ENCODE measurements around the gene TLN1. TPM values are rescaled to one million over a fixed set of nuclear protein-coding genes. Genes with fewer than 3 reads are reported as not detected.

TLN1 gene
- total RNA-seq, 5 donors from 2014 or later (not counting 1 experiment from before 2014, with no cell fraction given) = 229 to 366 (median 294) TPM

- CTCF ChIA-PET = interaction anchor here (0.5 to 7.1 kb wide), 11 partner anchors 14 to 584 kb away, joined by 3 to 122 read pairs (median 3); partner anchors contain the start of genes CREB3 (in 1 of the 2), GBA2 (in 1 of the 2), RGP1 (in 1 of the 2) and TLN1 (in 1 of the 2)
- H3K27me3 ChIP-seq (replicated peaks in 1 of 2; ENCODE audit: control insufficient read depth in 2 of 2, extremely low read depth in 1 of 2, insufficient read depth in 2 of 2, low read length in 1 of 2) = no peaks in the 10 kb centered on the region
- Mint-ChIP-seq H3K9me3 (no peaks in the 10 kb centered on the region), H3K4me1 (peaks cover 80 to 88% (median 86%) of the 10 kb centered on the region in 3 donors), H3K4me3 (peak overlapping the region; percentile 46 to 93 (median 64)), H3K27ac (peak overlapping the region; percentile 92 to 93), H3K27me3 (peaks cover 4 to 5% of the 10 kb centered on the region in 2 donors), H3K36me3 (peaks cover 23% of the 10 kb centered on the region)
- 50% methylated on average over 3 of the region's 3 CpGs for WGBS (ENCODE audit: insufficient coverage)
- H3K4me3 ChIP-seq (ENCODE audit: control insufficient read depth in 1 of 2, extremely low read depth in 1 of 2, low read length in 1 of 2) = peak overlapping the region in 1 of 2 donors; percentile 24
- peaks cover 36 to 80% of the 10 kb centered on the region in 2 experiments for H3K4me1 ChIP-seq (ENCODE audit: control insufficient read depth in 1 of 2, extremely low read depth in 1 of 2, insufficient read depth in 2 of 2, low read length in 2 of 2)
- H3K27ac ChIP-seq (ENCODE audit: low read length) = peak overlapping the region; percentile 83
- no peaks in the 10 kb centered on the region for H3K9me3 ChIP-seq
- ATAC-seq (replicated peaks in 1 of 4) (peak in 1 of 4 experiments; percentile 21), DNase-seq (peak in 28 of 35 experiments; percentile 27 to 72 (median 42))
- POLR2A ChIA-PET = no interaction called here
- H3K36me3 ChIP-seq (ENCODE audit: control insufficient read depth in 2 of 2, extremely low read depth in 1 of 2, insufficient read depth in 1 of 2, low read length in 1 of 2) = peaks cover 0 to 14% of the 10 kb centered on the region in 2 donors
Measured at GRCh38 chr9:35661756-35662350, 70.1 kb downstream of the TLN1 start.

- Histone ChIP-seq H3K9me3 (no peaks in the 10 kb centered on the region), H3K27ac (ENCODE audit: low read length) (peak overlapping the region; percentile 83), H3K4me3 (ENCODE audit: control insufficient read depth in 1 of 2, extremely low read depth in 1 of 2, low read length in 1 of 2) (no peak overlapping the region), H3K27me3 (replicated peaks in 1 of 2; ENCODE audit: control insufficient read depth in 2 of 2, extremely low read depth in 1 of 2, insufficient read depth in 2 of 2, low read length in 1 of 2) (no peaks in the 10 kb centered on the region), H3K36me3 (ENCODE audit: control insufficient read depth in 2 of 2, extremely low read depth in 1 of 2, insufficient read depth in 1 of 2, low read length in 1 of 2) (peaks cover 0 to 14% of the 10 kb centered on the region in 2 donors), H3K4me1 (ENCODE audit: control insufficient read depth in 1 of 2, extremely low read depth in 1 of 2, insufficient read depth in 2 of 2, low read length in 2 of 2) (peaks cover 36 to 86% of the 10 kb centered on the region in 2 experiments)
- Mint-ChIP-seq H3K36me3 (peaks cover 23% of the 10 kb centered on the region), H3K27ac (peak overlapping the region; percentile 93 to 96), H3K4me3 (peak overlapping the region in 2 of 3 donors; percentile 45 to 93), H3K27me3 (peaks cover 4 to 5% of the 10 kb centered on the region in 2 donors), H3K9me3 (no peaks in the 10 kb centered on the region), H3K4me1 (peaks cover 85 to 91% (median 89%) of the 10 kb centered on the region in 3 donors)
- DNase-seq = no peak
- no peak for ATAC-seq (replicated peaks in 1 of 4)
- ChIA-PET CTCF (interaction anchor here (0.7 to 7.1 kb wide), 11 partner anchors 9 to 583 kb away, joined by 3 to 122 read pairs (median 4); partner anchors contain the start of genes CREB3 (in 1 of the 2), GBA2 (in 1 of the 2), RGP1 (in 1 of the 2) and TLN1 (in 1 of the 2)), POLR2A (interaction anchor here in 1 of 2 donors (0.6 kb wide), 1 partner anchor 238 kb away, joined by 5 read pairs; no protein-coding TSS in a partner anchor)
- 75% methylated on average over 6 of the region's 9 CpGs for WGBS (ENCODE audit: insufficient coverage)
Measured at GRCh38 chr9:35660966-35661415, 71.0 kb downstream of the TLN1 start.

GRCh38 chr9:35659340-35659739 is 72.7 kb downstream of the TLN1 start:
- H3K9me3 Mint-ChIP-seq = no peaks in the 10 kb centered on the region
- DNase-seq (peak in 1 of 35 experiments; percentile 40), ATAC-seq (replicated peaks in 1 of 4) (no peak)
- no peaks in the 10 kb centered on the region for H3K9me3 ChIP-seq
- 0% methylated on average over 1 of the region's 3 CpGs for WGBS (ENCODE audit: insufficient coverage)
- H3K4me3 Mint-ChIP-seq = peak overlapping the region; percentile 84 to 93 (median 89)
- H3K36me3 Mint-ChIP-seq = peaks cover 23% of the 10 kb centered on the region
- H3K27ac Mint-ChIP-seq = peak overlapping the region; percentile 93 to 96
- POLR2A ChIA-PET = interaction anchor here in 1 of 2 donors (0.6 kb wide), 1 partner anchor 12 kb away, joined by 4 read pairs; no protein-coding TSS in a partner anchor
- peak overlapping the region; percentile 81 to 95 for H3K4me3 ChIP-seq (ENCODE audit: control insufficient read depth in 1 of 2, extremely low read depth in 1 of 2, low read length in 1 of 2)
- no peaks in the 10 kb centered on the region for H3K27me3 ChIP-seq (replicated peaks in 1 of 2; ENCODE audit: control insufficient read depth in 2 of 2, extremely low read depth in 1 of 2, insufficient read depth in 2 of 2, low read length in 1 of 2)
- CTCF ChIA-PET = interaction anchor here (0.6 to 7.1 kb wide), 14 partner anchors 10 to 588 kb away, joined by 3 to 122 read pairs (median 6); partner anchors contain the start of genes CREB3 (in 1 of the 2) and TLN1 (in 1 of the 2)
- H3K4me1 ChIP-seq (ENCODE audit: control insufficient read depth in 1 of 2, extremely low read depth in 1 of 2, insufficient read depth in 2 of 2, low read length in 2 of 2) = peaks cover 29 to 77% of the 10 kb centered on the region in 2 experiments
- peaks cover 0 to 14% of the 10 kb centered on the region in 2 donors for H3K36me3 ChIP-seq (ENCODE audit: control insufficient read depth in 2 of 2, extremely low read depth in 1 of 2, insufficient read depth in 1 of 2, low read length in 1 of 2)
- peaks cover 4 to 5% of the 10 kb centered on the region in 2 donors for H3K27me3 Mint-ChIP-seq
- H3K4me1 Mint-ChIP-seq = peaks cover 79 to 85% (median 81%) of the 10 kb centered on the region in 3 donors
- peak overlapping the region; percentile 99 for H3K27ac ChIP-seq (ENCODE audit: low read length)

- Mint-ChIP-seq H3K36me3 (peaks cover 23% of the 10 kb centered on the region), H3K4me3 (peak overlapping the region; percentile 84 to 93 (median 89)), H3K9me3 (no peaks in the 10 kb centered on the region), H3K27ac (peak overlapping the region; percentile 93 to 96), H3K4me1 (peaks cover 76 to 83% (median 76%) of the 10 kb centered on the region in 3 donors), H3K27me3 (peaks cover 4 to 5% of the 10 kb centered on the region in 2 donors)
- Histone ChIP-seq H3K4me3 (ENCODE audit: control insufficient read depth in 1 of 2, extremely low read depth in 1 of 2, low read length in 1 of 2) (peak overlapping the region; percentile 81 to 95), H3K9me3 (no peaks in the 10 kb centered on the region), H3K27ac (ENCODE audit: low read length) (peak overlapping the region; percentile 99), H3K27me3 (replicated peaks in 1 of 2; ENCODE audit: control insufficient read depth in 2 of 2, extremely low read depth in 1 of 2, insufficient read depth in 2 of 2, low read length in 1 of 2) (no peaks in the 10 kb centered on the region), H3K36me3 (ENCODE audit: control insufficient read depth in 2 of 2, extremely low read depth in 1 of 2, insufficient read depth in 1 of 2, low read length in 1 of 2) (peaks cover 0 to 14% of the 10 kb centered on the region in 2 donors), H3K4me1 (ENCODE audit: control insufficient read depth in 1 of 2, extremely low read depth in 1 of 2, insufficient read depth in 2 of 2, low read length in 2 of 2) (peaks cover 29 to 77% of the 10 kb centered on the region in 2 experiments)
- ATAC-seq (replicated peaks in 1 of 4) (no peak), DNase-seq (no peak)
- WGBS (ENCODE audit: insufficient coverage) = no CpG with 5 or more reads among the region's 2 CpGs
- CTCF ChIA-PET = interaction anchor here (0.6 to 7.1 kb wide), 15 partner anchors 11 to 588 kb away, joined by 3 to 122 read pairs (median 7); partner anchors contain the start of genes CREB3 (in 1 of the 2) and TLN1 (in 1 of the 2)
- POLR2A ChIA-PET = interaction anchor here in 1 of 2 donors (0.6 kb wide), 1 partner anchor 12 kb away, joined by 4 read pairs; no protein-coding TSS in a partner anchor
Measured at GRCh38 chr9:35658968-35659220, 73.1 kb downstream of the TLN1 start.

GRCh38 chr9:35658137-35658967 is 73.6 kb downstream of the TLN1 start, which contains the start of gene CCDC107:
TSS of gene CCDC107 (plus strand) at chr9:35658292. CDS start at chr9:35658380, 88 bp downstream.
- H3K27ac ChIP-seq (ENCODE audit: low read length) = peak within 1 kb of the TSS; percentile 99
- H3K4me3 Mint-ChIP-seq = peak within 1 kb of the TSS; percentile 84 to 93 (median 89)
- peak; percentile 66 to 82 (median 70) for ATAC-seq (replicated peaks in 1 of 4)
- H3K4me3 ChIP-seq (ENCODE audit: control insufficient read depth in 1 of 2, extremely low read depth in 1 of 2, low read length in 1 of 2) = peak within 1 kb of the TSS; percentile 81 to 95
- H3K27me3 Mint-ChIP-seq = peaks cover 4 to 5% of the 10 kb centered on the region in 2 donors
- H3K4me1 ChIP-seq (ENCODE audit: control insufficient read depth in 1 of 2, extremely low read depth in 1 of 2, insufficient read depth in 2 of 2, low read length in 2 of 2) = peaks cover 29 to 76% of the 10 kb centered on the region in 2 experiments
- no peaks in the 10 kb centered on the region for H3K9me3 ChIP-seq
- H3K27ac Mint-ChIP-seq = peak within 1 kb of the TSS; percentile 96 to 99
- peaks cover 0 to 14% of the 10 kb centered on the region in 2 donors for H3K36me3 ChIP-seq (ENCODE audit: control insufficient read depth in 2 of 2, extremely low read depth in 1 of 2, insufficient read depth in 1 of 2, low read length in 1 of 2)
- peak; percentile 57 to 90 (median 78) for DNase-seq
- POLR2A ChIA-PET = interaction anchor here (0.6 to 1.4 kb wide), 5 partner anchors 9 to 19 kb away, joined by 3 to 5 read pairs (median 4); no protein-coding TSS in a partner anchor
- H3K36me3 Mint-ChIP-seq = peaks cover 23% of the 10 kb centered on the region
- CTCF ChIA-PET = interaction anchor here (0.6 to 7.1 kb wide), 28 partner anchors 11 to 587 kb away, joined by 3 to 122 read pairs (median 4); partner anchors contain the start of genes CREB3 (in 1 of the 2), TESK1 (in 1 of the 2), TLN1 (in 1 of the 2) and TPM2 (in 1 of the 2)
- under 1% methylated on average over 51 of the region's 67 CpGs for WGBS (ENCODE audit: insufficient coverage)
- peaks cover 71 to 82% (median 74%) of the 10 kb centered on the region in 3 donors for H3K4me1 Mint-ChIP-seq
- H3K9me3 Mint-ChIP-seq = no peaks in the 10 kb centered on the region
- H3K27me3 ChIP-seq (replicated peaks in 1 of 2; ENCODE audit: control insufficient read depth in 2 of 2, extremely low read depth in 1 of 2, insufficient read depth in 2 of 2, low read length in 1 of 2) = no peaks in the 10 kb centered on the region
